GM19452 (cell line): ENCODE results near the gene NFKBIB.
"Not testable (repeated sequence)": the region's sequence is repeated elsewhere in the genome, so short reads cannot be mapped to it uniquely, and the experiment has no call there.

Source experiments
- ATAC-seq: cut with Tn5 transposase; IDR thresholded peaks from one replicate; pipeline ENCODE4 v1.9.1; 2021; ENCODE audit not compliant: unreplicated experiment

Gene NFKBIB, protein sequence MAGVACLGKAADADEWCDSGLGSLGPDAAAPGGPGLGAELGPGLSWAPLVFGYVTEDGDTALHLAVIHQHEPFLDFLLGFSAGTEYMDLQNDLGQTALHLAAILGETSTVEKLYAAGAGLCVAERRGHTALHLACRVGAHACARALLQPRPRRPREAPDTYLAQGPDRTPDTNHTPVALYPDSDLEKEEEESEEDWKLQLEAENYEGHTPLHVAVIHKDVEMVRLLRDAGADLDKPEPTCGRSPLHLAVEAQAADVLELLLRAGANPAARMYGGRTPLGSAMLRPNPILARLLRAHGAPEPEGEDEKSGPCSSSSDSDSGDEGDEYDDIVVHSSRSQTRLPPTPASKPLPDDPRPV

DNA sequence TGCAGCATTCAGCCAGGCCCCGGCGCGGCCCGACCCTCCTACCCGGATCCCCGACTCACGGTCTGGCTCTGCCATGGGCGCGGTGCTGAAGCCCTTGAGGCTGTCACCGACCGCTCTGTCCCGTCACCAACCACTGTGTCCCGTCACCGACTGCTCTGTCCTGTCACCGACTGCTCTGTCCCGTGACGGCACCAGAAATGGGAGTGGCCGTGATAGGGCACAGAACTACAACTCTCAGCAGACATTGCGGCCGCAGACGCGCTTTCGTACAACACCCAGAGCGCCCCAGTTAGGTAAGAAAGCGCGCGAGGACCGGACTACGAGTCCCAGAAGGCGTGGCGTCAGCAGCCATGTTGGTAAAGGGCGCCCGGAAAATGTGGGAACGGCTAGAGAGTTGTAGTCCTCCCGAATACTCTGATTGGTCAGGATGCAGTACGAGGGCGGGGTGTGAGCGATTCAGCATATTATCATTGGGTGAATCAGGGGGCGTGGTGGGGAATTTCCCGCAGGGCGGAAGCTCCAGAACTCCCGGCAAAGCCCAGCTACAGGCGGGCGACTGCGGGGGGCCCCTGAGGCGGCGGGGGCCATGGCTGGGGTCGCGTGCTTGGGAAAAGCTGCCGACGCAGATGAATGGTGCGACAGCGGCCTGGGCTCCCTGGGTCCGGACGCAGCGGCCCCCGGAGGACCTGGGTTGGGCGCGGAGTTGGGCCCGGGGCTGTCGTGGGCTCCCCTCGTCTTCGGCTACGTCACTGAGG lies at the start of gene NFKBIB, which contains the start of gene SIRT2:
Gene NFKBIB (plus strand): TSS at position 523 of the 755 bp plus-strand sequence. CDS start 64 bp downstream, at position 587.
Gene SIRT2 (minus strand): TSS at position 172 of the 755 bp plus-strand sequence. CDS start 97 bp downstream, at position 75.
- ATAC-seq: peak; percentile 90

DNA sequence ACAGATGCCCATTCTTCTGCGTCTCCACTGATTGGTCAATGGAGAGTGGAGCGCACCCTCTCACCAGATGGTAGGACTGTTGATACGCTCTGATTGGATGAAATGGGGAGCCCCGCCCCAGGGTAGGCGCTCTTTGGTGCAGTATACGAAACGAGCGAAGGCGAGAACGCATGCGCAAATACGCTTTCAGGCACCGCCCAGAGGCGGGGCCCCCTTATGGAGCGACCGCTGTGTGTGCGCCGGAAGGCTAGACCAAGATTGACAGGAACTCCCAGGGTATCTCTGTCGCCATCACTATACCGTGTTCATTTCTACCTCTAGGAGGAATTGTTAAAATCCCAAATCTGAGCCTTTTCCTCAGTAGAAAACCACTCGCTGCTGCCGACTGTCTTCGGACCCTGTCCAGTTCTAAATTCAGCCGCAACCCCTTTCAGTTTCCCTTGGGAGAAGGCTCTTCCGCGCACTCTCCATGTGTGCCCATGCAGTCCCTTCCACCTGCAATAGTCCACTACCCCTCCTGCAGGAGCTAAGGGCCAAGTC lies 49.3 kb upstream of the NFKBIB start:
- ATAC-seq: peak; percentile 74

GRCh38 chr19:38850976-38851621 lies 48.7 kb upstream of the NFKBIB start:
- no peak for ATAC-seq

DNA sequence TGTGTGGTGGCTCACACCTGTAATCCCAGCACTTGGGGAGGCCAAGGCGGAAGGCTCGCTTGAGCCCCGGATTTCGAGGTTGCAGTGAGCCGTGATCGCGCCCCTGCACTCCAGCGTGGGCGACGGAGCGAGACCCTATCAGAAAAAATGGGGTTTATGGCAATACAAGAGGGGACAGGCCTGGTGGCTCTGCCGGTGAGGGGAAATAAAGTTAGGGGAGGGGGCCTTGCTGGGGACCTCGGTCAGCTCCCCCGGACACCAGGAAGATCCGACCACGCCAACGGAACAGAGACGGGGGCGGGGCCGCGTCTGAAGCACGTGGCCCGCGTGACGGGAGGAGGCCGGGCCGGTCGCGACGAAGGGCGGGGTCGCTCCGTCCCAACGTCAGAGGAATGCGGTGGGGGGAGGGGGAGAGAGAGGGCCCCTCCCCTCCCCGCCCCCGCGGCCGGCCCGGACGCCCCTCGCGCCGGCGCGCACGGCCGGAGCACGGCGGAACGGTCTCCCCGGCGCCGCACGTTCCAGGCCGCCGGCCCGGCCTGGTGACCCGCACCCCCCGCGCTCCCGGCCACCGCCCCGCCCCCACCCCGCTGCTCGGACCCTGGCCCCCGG lies 48.0 kb upstream of the NFKBIB start:
- ATAC-seq: no peak

- no peak for ATAC-seq
Measured at GRCh38 chr19:38852231-38853044, 47.3 kb upstream of the NFKBIB start.

- no peak for ATAC-seq
Measured at GRCh38 chr19:38853214-38853613, 46.6 kb upstream of the NFKBIB start.

DNA sequence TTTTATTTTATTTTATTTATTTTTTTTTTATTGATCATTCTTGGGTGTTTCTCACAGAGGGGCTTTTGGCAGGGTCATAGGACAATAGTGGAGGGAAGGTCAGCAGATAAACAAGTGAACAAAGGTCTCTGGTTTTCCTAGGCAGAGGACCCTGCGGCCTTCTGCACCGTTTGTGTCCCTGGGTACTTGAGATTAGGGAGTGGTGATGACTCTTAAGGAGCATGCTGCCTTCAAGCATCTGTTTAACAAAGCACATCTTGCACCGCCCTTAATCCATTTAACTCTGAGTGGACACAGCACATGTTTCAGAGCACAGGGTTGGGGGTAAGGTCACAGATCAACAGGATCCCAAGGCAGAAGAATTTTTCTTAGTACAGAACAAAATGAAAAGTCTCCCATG lies 44.8 kb upstream of the NFKBIB start:
- ATAC-seq: not testable (repeated sequence)

- not testable (repeated sequence) for ATAC-seq
Measured at GRCh38 chr19:38855751-38856150, 44.0 kb upstream of the NFKBIB start.

DNA sequence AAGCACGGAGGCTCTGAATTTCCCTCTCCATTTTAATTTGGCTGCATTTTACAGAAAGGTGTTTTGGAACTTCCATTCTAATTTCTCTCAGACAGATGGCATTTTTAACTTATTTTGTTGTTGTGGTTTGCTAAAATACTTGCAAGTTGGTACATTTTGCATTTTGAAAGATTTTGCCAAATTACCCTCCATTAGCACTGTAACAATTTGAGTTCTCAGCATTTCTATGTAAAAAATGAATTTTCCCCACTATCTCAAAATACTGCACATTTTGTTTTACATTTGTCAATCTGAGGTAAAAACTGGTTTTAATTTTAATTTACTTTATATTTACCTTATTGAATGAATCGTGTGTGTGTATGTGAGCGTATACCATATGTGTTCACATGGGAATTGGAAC lies 43.0 kb upstream of the NFKBIB start:
- no peak for ATAC-seq

- not testable (repeated sequence) for ATAC-seq
Measured at GRCh38 chr19:38859631-38860204, 40.1 kb upstream of the NFKBIB start.

DNA sequence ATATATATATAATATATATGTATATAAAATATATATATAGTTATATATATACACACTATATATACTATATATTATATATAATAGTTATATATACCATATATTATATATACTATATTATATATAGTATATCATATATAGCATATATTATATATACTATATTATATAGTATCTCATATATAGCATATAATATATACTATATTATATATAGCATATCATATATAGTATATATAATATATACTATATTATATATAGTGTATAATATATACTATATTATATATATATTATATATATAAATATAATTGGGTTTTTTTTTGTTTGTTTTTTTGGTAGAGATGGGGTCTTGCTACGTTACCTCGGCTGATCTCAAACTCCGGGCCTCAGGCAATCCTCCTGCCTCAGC lies 38.4 kb upstream of the NFKBIB start:
- no peak for ATAC-seq

DNA sequence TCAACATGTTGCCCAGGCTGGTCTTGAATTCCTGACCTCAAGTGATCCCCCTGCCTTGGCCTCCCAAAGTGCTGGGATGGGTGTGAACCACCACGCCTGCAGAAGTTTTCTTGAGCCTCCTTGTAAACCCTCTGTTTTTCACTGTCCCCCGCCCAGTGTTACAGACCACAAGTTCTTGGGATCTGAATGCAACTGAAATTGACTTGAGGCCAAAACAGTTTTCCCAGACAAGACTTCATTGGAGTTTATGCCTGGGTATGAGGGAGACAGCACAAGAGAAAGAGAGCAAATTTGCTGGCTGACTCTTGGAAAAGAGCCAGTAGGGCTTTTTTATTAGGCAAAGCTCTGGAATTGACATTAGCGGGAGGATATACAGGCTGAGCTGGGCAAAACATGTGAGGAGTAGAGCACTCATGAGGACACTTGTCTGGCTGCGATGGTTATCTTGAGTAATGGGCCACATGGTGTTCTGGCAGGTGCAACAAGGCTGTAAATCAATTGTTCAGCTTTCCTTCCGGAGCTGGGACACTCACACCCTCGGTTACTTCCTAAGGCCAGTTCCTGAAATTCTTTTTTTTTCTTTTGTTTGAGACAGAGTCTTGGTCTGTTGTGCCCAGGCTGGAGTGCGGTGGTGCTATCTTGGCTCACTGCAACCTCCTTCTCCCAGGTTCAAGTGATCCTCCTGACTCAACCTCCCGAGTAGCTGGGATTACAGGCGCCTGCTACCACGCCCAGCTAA lies 37.3 kb upstream of the NFKBIB start:
- ATAC-seq: no peak

DNA sequence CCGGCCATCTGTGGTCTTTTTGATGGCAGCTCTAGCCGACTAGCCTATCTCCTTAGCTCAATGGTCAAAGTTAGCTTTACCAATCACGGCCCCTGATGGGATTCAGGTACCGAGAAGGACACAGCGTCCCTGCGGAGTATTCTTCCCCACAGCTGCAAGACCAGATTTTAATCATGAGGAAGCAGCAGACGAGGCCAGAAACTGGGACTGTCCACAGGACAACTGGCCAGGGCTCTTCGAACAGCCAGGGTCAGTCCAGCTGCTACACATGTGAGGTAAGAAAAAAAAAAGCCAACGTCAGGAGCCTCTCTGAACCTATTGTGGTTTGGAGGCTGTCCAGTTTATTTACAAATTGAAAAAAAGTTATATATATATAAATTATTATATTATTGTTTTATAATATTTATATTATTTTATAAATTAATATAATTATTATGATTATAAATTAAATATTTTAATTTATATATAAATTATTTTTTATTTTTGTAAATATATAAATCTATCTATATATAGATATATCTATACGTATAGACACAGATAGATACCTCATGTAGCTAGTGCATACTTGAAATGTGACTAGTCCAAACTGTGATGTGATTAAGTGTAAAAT lies 32.5 kb upstream of the NFKBIB start:
- no peak for ATAC-seq

GRCh38 chr19:38868551-38868950 lies 31.2 kb upstream of the NFKBIB start:
- no peak for ATAC-seq

- ATAC-seq: no peak
Measured at GRCh38 chr19:38869160-38869835, 30.5 kb upstream of the NFKBIB start.

- ATAC-seq: peak; percentile 68
Measured at GRCh38 chr19:38869836-38870607, 29.7 kb upstream of the NFKBIB start.

DNA sequence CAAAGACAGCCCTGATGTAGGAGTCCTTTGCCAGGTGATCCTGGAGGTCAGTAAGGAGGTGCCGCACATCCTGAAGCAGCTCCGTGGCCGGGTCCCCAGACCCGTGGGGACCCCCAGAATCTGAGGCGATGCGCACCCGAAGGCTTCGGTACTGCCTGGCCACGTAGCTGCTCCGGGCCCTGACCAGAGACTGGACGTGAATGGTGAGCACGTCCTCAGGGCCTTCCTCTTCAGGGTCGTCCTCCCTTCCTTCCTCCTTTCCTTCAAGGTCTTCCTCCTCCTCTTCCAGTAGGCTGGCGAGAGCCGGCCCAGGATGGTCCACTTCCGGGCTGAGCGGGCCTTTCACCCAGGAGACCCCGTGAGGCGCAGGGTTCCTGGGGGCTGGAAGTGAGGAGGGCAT lies 29.2 kb upstream of the NFKBIB start:
- no peak for ATAC-seq
